GM19455 (cell line): ENCODE results near the gene SCAMP2.

ENCODE experiments used
- ATAC-seq: cut with Tn5 transposase; IDR thresholded peaks from one replicate; pipeline ENCODE4 v1.9.1; 2021; ENCODE audit not compliant: unreplicated experiment

SCAMP2 gene

DNA sequence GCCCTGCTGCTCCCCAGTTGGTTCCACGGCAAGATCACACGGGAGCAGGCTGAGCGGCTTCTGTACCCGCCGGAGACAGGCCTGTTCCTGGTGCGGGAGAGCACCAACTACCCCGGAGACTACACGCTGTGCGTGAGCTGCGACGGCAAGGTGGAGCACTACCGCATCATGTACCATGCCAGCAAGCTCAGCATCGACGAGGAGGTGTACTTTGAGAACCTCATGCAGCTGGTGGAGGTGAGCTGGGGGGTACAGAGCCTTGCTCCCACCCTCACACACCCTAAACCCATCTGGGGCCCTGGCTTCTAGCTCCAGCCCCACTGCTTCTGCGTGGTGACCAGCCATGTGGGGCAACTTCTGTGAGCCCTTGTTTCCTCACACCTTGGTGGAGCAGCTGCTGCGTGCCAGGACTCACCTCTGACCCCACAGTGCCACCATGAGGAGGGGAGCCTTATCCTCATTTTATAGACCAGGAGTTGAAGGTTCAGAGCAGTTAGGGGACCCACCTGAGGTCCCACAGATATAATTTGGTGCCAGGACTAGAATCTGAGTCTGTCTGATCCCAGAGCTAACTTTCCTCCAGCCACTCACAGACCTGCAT is 73.8 kb downstream of the SCAMP2 start:
- no peak for ATAC-seq

DNA sequence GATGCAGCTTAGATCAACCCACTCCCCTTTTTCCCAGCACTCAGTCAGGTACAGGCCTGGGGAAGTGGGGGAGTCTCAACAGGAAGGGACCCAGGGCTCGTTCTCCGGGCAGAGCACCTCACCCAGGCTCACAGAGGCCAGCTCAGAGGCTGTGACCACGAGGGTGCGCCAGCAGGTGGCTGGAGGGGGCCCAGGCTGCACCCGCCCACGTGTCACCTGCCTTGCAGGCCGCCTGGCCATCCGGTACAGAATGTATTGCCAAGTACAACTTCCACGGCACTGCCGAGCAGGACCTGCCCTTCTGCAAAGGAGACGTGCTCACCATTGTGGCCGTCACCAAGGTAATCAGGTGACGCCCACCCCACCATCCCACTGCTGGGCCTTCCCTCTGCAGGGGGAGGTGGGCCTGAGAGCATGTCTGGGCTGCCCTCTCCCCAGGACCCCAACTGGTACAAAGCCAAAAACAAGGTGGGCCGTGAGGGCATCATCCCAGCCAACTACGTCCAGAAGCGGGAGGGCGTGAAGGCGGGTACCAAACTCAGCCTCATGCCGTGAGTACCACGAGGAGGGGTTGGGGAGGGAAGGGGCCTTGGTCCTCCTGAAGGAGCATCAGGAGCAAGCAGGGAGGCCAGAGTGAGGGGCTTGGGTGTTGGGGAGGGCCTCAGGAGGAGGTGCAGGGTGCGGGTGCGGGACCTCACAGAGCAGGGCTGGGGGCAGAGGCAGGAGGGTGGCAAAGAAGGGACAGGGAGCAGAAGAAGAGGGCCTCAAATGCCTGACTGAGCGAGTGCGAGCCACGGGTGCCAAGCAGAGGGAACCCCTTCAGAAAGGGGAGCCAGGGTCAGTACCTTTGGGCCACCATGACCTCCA is 74.5 kb downstream of the SCAMP2 start:
- ATAC-seq, result no peak

DNA sequence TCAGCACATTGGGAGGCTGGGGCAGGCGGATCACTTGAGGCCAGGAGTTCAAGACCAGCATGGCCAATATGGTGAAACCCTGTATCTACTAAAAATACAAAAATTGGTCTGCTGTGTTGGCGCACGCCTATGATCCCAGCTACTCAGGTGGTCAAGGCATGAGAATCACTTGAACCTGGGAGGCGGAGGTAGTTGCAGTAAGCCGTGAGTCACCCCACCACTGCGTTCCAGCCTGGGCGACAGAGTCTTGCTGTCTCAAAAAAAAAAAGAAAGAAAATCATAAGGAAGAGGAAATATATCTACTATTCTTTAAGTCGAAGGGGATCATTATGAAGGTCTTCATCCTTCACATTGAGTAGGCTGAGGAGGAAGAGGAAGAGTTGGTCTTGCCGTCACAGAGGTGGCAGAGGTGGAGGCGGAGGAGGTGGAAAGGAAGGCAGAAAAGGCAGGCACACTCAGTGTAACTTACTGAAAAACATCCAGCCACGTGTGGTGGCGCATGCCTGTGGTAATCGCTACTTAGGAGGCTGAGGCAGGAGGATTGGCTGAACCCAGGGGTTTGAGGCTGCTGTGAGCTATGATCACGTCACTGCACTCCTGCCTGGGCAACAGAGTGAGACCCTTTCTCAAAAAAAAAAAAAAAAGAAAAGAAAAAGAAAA is 77.1 kb downstream of the SCAMP2 start:
- ATAC-seq, result no peak

DNA sequence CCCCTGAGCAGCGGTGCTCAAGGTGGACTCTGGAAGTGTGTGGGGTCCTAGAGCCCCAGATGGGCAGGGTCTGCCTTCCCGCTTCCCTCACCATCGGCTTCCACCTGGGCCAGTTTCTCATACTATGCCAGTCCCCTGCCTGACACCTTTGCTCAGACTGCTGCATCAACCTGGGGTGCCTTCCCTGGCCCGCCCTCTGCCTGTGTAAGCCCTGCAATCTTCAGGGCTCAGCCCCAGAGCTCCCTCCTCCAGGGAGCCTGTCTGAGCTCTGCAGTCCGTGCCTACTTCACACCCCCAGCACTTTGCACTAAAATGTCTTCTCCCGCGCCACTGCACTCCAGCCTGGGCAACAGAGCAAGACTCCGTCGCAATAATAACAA is 78.2 kb downstream of the SCAMP2 start:
- ATAC-seq, result no peak

DNA sequence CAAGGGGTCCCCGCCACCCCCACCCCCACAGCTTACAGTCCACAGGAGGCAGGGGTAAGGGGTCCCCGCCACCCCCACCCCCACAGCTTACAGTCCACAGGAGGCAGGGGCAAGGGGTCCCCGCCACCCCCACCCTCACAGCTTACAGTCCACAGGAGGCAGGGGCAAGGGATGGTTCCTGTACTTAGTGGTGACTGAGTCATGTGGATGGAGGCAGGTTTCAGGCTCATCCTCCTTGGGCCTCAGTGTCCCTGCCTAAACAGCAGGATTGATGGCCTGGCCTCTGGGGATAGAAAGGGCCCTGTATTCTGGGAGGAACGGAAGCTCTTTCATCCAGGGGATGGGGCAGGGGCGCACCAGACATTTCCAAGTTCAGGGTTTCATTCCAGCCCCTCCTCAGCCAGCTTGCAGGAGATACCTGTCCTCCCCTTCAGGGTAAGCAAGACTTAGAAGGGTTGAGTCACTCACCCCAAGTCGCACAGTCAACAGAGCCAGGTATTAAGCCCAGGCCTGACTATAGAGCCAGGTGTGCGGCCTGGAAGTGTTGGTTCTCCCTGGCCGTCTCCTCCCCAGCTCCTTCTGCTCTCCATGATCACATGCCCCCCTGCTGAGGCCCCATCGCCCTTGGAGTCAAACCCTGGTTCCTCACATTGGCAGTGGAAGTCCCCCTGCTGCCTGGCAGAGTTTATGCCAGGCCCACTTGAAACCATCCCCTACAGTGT is 78.8 kb downstream of the SCAMP2 start:
- no peak for ATAC-seq
